T-helper 22 cell (primary cell): ENCODE results near the gene C10orf67.
"Not testable (repeated sequence)": the region's sequence is repeated elsewhere in the genome, so short reads cannot be mapped to it uniquely, and the experiment has no call there.

Source experiments
- DNase-seq: peaks from one replicate; pipeline ENCODE4 v3.0.0-alpha.2; 2020; ENCODE audit warnings: low read depth

Gene C10orf67

GRCh38 chr10:23362069-23362830 is 17.7 kb upstream of the C10orf67 start:
- no peak for DNase-seq

- DNase-seq, result no peak
Observed at GRCh38 chr10:23361665-23362064, 17.1 kb upstream of the C10orf67 start.

GRCh38 chr10:23359692-23360380 is 15.2 kb upstream of the C10orf67 start:
- DNase-seq, result no peak

- no peak for DNase-seq
Observed at GRCh38 chr10:23358357-23358756, 13.8 kb upstream of the C10orf67 start.

GRCh38 chr10:23354630-23355279 is 10.2 kb upstream of the C10orf67 start:
- DNase-seq, result no peak

- DNase-seq, result no peak
Observed at GRCh38 chr10:23351926-23352519, 7.4 kb upstream of the C10orf67 start.

GRCh38 chr10:23350706-23351105 is 6.1 kb upstream of the C10orf67 start:
- DNase-seq, result not testable (repeated sequence)

- DNase-seq, result no peak
Observed at GRCh38 chr10:23345861-23346260, 1.3 kb upstream of the C10orf67 start.

- peak; percentile 45 for DNase-seq
Observed at GRCh38 chr10:23343591-23344240, 881 bp downstream of the C10orf67 start.

GRCh38 chr10:23342213-23342884 is 2.2 kb downstream of the C10orf67 start:
- DNase-seq, result peak; percentile 54

- peak; percentile 29 for DNase-seq
Observed at GRCh38 chr10:23341004-23341403, 3.6 kb downstream of the C10orf67 start.

GRCh38 chr10:23340354-23340753 is 4.2 kb downstream of the C10orf67 start:
- no peak for DNase-seq

GRCh38 chr10:23338886-23339285 is 5.7 kb downstream of the C10orf67 start:
- DNase-seq, result no peak

- no peak for DNase-seq
Observed at GRCh38 chr10:23338155-23338828, 6.3 kb downstream of the C10orf67 start.

GRCh38 chr10:23337616-23338015 is 7.0 kb downstream of the C10orf67 start:
- DNase-seq, result no peak

GRCh38 chr10:23331567-23332301 is 12.9 kb downstream of the C10orf67 start:
- DNase-seq, result no peak

- no peak for DNase-seq
Observed at GRCh38 chr10:23330948-23331347, 13.6 kb downstream of the C10orf67 start.

GRCh38 chr10:23326544-23327307 is 17.9 kb downstream of the C10orf67 start:
- no peak for DNase-seq

GRCh38 chr10:23325132-23325531 is 19.5 kb downstream of the C10orf67 start:
- no peak for DNase-seq
